Brain microvascular endothelial cell (primary cell): ENCODE data around the gene PSMD6.

Experiments used
- DNase-seq: peaks from one replicate; pipeline ENCODE4 v3.0.0-alpha.2; 2020
- H3K27ac ChIP-seq: fragments of 250-450 bp; sonication (Bioruptor Pico); 2 replicates; pipeline ENCODE4 v1.5.1; 2020; ENCODE audit warnings: mild to moderate bottlenecking, moderate library complexity
- H3K27me3 ChIP-seq: fragments of 250-450 bp; sonication (Bioruptor Pico); replicated peaks from 2 replicates; pipeline ENCODE4 v1.5.1; 2020; ENCODE audit warnings: mild to moderate bottlenecking
- H3K36me3 ChIP-seq: fragments of 250-450 bp; sonication (Bioruptor Pico); replicated peaks from 2 replicates; pipeline ENCODE4 v1.5.1; 2020; ENCODE audit warnings: mild to moderate bottlenecking
- H3K4me3 ChIP-seq: 2 replicates; pipeline ENCODE4 v1.5.1; 2011; ENCODE audit warnings: low read depth, mild to moderate bottlenecking, control low read depth, low read length, moderate library complexity
- in situ Hi-C: cut with HindIII; loops from 2 replicates; pipeline ENCODE4 v1.10.0; 2017; ENCODE audit warnings: low sequenced_read_pairs, low pct_ligation_motif_present
- TF ChIP-seq, protein P1 (sequence below): IDR thresholded peaks from 2 replicates; pipeline ENCODE4 v1.5.1; 2011; ENCODE audit warnings: low read depth, mild to moderate bottlenecking, moderate library complexity, low read length, control low read depth, inconsistent platforms; ENCODE audit errors: missing control alignments

The PSMD6 gene

GRCh38 chr3:64008017-64008416 is 15.3 kb downstream of the PSMD6 start:
- no peak overlapping the region for H3K27ac ChIP-seq
- H3K4me3 ChIP-seq, result no peak overlapping the region
- H3K36me3 ChIP-seq, result peaks cover 55% of the 10 kb centered on the region
- no peaks in the 10 kb centered on the region for H3K27me3 ChIP-seq
- in situ Hi-C loops, result no loop called here
- TF ChIP-seq, protein P1, sequence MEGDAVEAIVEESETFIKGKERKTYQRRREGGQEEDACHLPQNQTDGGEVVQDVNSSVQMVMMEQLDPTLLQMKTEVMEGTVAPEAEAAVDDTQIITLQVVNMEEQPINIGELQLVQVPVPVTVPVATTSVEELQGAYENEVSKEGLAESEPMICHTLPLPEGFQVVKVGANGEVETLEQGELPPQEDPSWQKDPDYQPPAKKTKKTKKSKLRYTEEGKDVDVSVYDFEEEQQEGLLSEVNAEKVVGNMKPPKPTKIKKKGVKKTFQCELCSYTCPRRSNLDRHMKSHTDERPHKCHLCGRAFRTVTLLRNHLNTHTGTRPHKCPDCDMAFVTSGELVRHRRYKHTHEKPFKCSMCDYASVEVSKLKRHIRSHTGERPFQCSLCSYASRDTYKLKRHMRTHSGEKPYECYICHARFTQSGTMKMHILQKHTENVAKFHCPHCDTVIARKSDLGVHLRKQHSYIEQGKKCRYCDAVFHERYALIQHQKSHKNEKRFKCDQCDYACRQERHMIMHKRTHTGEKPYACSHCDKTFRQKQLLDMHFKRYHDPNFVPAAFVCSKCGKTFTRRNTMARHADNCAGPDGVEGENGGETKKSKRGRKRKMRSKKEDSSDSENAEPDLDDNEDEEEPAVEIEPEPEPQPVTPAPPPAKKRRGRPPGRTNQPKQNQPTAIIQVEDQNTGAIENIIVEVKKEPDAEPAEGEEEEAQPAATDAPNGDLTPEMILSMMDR, result no peak
- DNase-seq, result no peak

GRCh38 chr3:64003589-64003988 is 19.7 kb downstream of the PSMD6 start:
- TF ChIP-seq, protein P1, result no peak
- no peak for DNase-seq
- Histone ChIP-seq H3K27ac (no peak overlapping the region), H3K27me3 (no peaks in the 10 kb centered on the region), H3K4me3 (no peak overlapping the region), H3K36me3 (peaks cover 41% of the 10 kb centered on the region)
- in situ Hi-C loops, result no loop called here

- in situ Hi-C loops, result no loop called here
- DNase-seq, result no peak
- Histone ChIP-seq H3K36me3 (peaks cover 41% of the 10 kb centered on the region), H3K4me3 (no peak overlapping the region), H3K27ac (no peak overlapping the region), H3K27me3 (no peaks in the 10 kb centered on the region)
- TF ChIP-seq, protein P1, result no peak
Observed at GRCh38 chr3:64002233-64002632, 21.1 kb downstream of the PSMD6 start.

GRCh38 chr3:64000453-64001055 is 22.7 kb downstream of the PSMD6 start:
- in situ Hi-C loops, result no loop called here
- peaks cover 37% of the 10 kb centered on the region for H3K36me3 ChIP-seq

DNA sequence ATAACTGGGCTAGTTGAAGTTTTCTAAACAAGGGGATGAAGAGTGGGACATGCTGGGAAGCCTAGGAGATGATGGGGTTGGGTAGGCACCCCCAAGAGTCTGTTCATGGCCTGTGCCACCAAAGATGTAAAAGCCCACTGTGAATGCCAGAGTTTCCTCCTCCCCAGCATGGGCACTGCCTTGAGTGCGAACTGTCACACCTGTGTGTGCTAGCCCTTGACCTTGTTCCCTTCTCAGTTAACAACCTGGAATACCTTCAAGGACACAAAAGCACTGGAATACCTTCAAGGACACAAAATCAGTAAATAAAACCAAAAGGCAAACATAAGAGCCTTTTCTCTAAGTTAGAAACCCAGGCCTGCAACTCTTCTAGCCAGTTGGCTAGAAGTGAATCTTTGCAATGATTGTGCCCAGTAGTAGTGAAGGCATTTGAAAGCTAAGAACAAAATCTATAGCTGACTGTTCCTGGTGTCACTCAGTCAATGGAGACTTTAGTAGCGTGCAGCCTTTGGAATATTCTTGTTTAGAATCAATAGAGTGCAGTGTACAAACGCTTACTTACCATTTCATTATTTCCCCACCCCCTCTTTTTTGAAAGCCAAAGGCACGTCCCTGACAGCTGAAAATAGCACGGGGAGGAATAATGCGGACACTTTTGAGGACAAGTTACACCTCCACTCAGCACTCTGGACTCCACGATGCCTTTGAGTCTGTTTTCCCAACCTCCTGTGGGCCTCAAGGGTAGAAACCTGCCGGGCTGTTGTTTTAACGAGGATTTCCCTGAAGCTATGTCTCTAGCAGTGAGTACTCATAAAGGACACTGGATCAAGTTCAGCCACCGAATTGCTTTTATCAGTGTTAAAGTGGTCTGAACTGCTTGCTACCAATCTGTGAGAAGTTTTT is 24.2 kb downstream of the PSMD6 start:
- no peak overlapping the region for H3K27ac ChIP-seq
- in situ Hi-C loops, result no loop called here
- H3K27me3 ChIP-seq, result no peaks in the 10 kb centered on the region
- H3K36me3 ChIP-seq, result peaks cover 33% of the 10 kb centered on the region
- DNase-seq, result no peak
- TF ChIP-seq, protein P1, result no peak
- no peak overlapping the region for H3K4me3 ChIP-seq

More at GRCh38 chr3:64000453-64001055, 22.7 kb downstream of the PSMD6 start:
- no peak overlapping the region for H3K4me3 ChIP-seq
- H3K27ac ChIP-seq, result no peak overlapping the region
- no peak for DNase-seq
- no peaks in the 10 kb centered on the region for H3K27me3 ChIP-seq
- TF ChIP-seq, protein P1, result no peak
